ENCODE results near the gene SBF2.
"Not testable (repeated sequence)": the region's sequence is repeated elsewhere in the genome, so short reads cannot be mapped to it uniquely, and the experiment has no call there.

The SBF2 gene

GRCh38 chr11:10002221-10002620, 291.8 kb downstream of the SBF2 start:
- no peak overlapping the region for H3K4me3 ChIP-seq (replicated peaks; ENCODE audit: insufficient read depth, low read length)
- no peaks in the 10 kb centered on the region for H3K27me3 ChIP-seq (ENCODE audit: insufficient read depth, poor library complexity, severe bottlenecking)
- no peak for TF ChIP-seq POLR2AphosphoS5 (IDR thresholded peaks at IDR 0.05; ENCODE audit: low read depth)
- TF ChIP-seq GABPA (IDR thresholded peaks at IDR 0.05; ENCODE audit: low read depth), result no peak
- TF ChIP-seq SPI1 (IDR thresholded peaks at IDR 0.05; ENCODE audit: borderline replicate concordance, low read depth), result no peak
- no peak for TF ChIP-seq REST (IDR thresholded peaks at IDR 0.05; ENCODE audit: insufficient replicate concordance, low read depth)
- TF ChIP-seq, protein P1, sequence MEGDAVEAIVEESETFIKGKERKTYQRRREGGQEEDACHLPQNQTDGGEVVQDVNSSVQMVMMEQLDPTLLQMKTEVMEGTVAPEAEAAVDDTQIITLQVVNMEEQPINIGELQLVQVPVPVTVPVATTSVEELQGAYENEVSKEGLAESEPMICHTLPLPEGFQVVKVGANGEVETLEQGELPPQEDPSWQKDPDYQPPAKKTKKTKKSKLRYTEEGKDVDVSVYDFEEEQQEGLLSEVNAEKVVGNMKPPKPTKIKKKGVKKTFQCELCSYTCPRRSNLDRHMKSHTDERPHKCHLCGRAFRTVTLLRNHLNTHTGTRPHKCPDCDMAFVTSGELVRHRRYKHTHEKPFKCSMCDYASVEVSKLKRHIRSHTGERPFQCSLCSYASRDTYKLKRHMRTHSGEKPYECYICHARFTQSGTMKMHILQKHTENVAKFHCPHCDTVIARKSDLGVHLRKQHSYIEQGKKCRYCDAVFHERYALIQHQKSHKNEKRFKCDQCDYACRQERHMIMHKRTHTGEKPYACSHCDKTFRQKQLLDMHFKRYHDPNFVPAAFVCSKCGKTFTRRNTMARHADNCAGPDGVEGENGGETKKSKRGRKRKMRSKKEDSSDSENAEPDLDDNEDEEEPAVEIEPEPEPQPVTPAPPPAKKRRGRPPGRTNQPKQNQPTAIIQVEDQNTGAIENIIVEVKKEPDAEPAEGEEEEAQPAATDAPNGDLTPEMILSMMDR (IDR thresholded peaks at IDR 0.05; ENCODE audit: insufficient read depth, low read length), result no peak
- no peak for DNase-seq (ENCODE audit: low read depth in 1 of 2, low spot score in 1 of 2)
- H3K27ac ChIP-seq (replicated peaks), result no peak overlapping the region

- H3K27me3 ChIP-seq (ENCODE audit: insufficient read depth, poor library complexity, severe bottlenecking), result no peaks in the 10 kb centered on the region
- DNase-seq (ENCODE audit: low read depth in 1 of 2, low spot score in 1 of 2), result no peak
- H3K27ac ChIP-seq (replicated peaks), result no peak overlapping the region
- no peak for TF ChIP-seq REST (IDR thresholded peaks at IDR 0.05; ENCODE audit: insufficient replicate concordance, low read depth)
- TF ChIP-seq SPI1 (IDR thresholded peaks at IDR 0.05; ENCODE audit: borderline replicate concordance, low read depth), result no peak
- TF ChIP-seq, protein P1 (IDR thresholded peaks at IDR 0.05; ENCODE audit: insufficient read depth, low read length), result no peak
- no peak for TF ChIP-seq GABPA (IDR thresholded peaks at IDR 0.05; ENCODE audit: low read depth)
- TF ChIP-seq POLR2AphosphoS5 (IDR thresholded peaks at IDR 0.05; ENCODE audit: low read depth), result no peak
- H3K4me3 ChIP-seq (replicated peaks; ENCODE audit: insufficient read depth, low read length), result no peak overlapping the region
These were observed 301.7 kb downstream of the SBF2 start for GRCh38 chr11:9992306-9992705.

GRCh38 chr11:9990221-9990973, 303.6 kb downstream of the SBF2 start:
- Histone ChIP-seq H3K27me3 (ENCODE audit: insufficient read depth, poor library complexity, severe bottlenecking) (no peaks in the 10 kb centered on the region), H3K4me3 (replicated peaks; ENCODE audit: insufficient read depth, low read length) (no peak overlapping the region), H3K27ac (replicated peaks) (no peak overlapping the region)
- DNase-seq (ENCODE audit: low read depth in 1 of 2, low spot score in 1 of 2), result no peak
- no peak for TF ChIP-seq POLR2AphosphoS5 (IDR thresholded peaks at IDR 0.05; ENCODE audit: low read depth)
- TF ChIP-seq REST (IDR thresholded peaks at IDR 0.05; ENCODE audit: insufficient replicate concordance, low read depth), result no peak
- TF ChIP-seq SPI1 (IDR thresholded peaks at IDR 0.05; ENCODE audit: borderline replicate concordance, low read depth), result no peak
- TF ChIP-seq GABPA (IDR thresholded peaks at IDR 0.05; ENCODE audit: low read depth), result no peak
- TF ChIP-seq, protein P1 (IDR thresholded peaks at IDR 0.05; ENCODE audit: insufficient read depth, low read length), result no peak

DNA sequence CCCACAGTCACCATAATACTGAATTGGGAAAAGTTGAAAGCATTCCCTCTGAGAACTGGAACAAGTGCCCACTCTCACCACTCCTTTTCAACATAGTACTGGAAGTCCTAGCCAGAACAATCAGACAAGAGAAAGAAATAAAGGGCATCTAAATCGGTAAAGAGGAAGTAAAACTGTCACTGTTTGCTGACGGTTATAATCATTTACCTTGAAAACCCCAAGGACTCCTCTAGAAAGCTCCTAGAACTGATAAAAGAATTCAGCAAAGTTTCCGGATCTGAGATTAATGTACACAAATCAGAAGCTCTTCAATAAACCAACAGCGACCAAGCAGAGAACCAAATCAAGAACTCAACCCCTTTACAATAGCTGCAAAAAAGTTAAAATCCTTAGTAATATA, 306.7 kb downstream of the SBF2 start:
- not testable (repeated sequence) for H3K27ac ChIP-seq (replicated peaks); H3K4me3 ChIP-seq (replicated peaks; ENCODE audit: insufficient read depth, low read length); DNase-seq (ENCODE audit: low read depth in 1 of 2, low spot score in 1 of 2); H3K27me3 ChIP-seq (ENCODE audit: insufficient read depth, poor library complexity, severe bottlenecking)
